H1 (cell line): ENCODE data around the gene POLN. TPM values are rescaled to one million over a fixed set of nuclear protein-coding genes. Genes with fewer than 3 reads are reported as not detected.

Experiments
- CTCF ChIA-PET: fragments of 300-600 bp; sonication (Branson Sonifier 250); formaldehyde crosslinking; loops from one replicate; lab custom pipeline; 2021; ENCODE audit not compliant: partially characterized antibody; lab: Charles Lee
- POLR2A ChIA-PET: fragments of 300-600 bp; sonication (Branson Sonifier 250); formaldehyde crosslinking; loops from one replicate; lab custom pipeline; 2021; ENCODE audit warnings: inconsistent platforms; ENCODE audit not compliant: partially characterized antibody; lab: Charles Lee
- DNase-seq, 2 experiments: peaks; one replicate each; pipeline versions ENCODE4 v3.0.0 to v3.0.0-alpha.2; 2010 to 2022; ENCODE audit warnings: low spot score in 2 of 2, low read depth in 1 of 2, mixed read lengths in 1 of 2
- FAIRE-seq: peaks from 2 replicates; lab custom pipeline; 2011; peaks lifted over from hg19 to GRCh38; lab: Jason Lieb, UNC
- H2AFZ ChIP-seq: 2 replicates; pipeline ENCODE4 v1.8.1; 2012; ENCODE audit warnings: low read length, inconsistent platforms
- H2AK5ac ChIP-seq: 2 replicates; pipeline ENCODE4 v1.6.1; 2013; ENCODE audit warnings: low read depth, low read length
- H2BK120ac ChIP-seq: replicated peaks from 2 replicates; pipeline ENCODE3; 2013; ENCODE audit warnings: low read depth, low read length, inconsistent platforms
- H2BK12ac ChIP-seq: 2 replicates; pipeline ENCODE4 v1.6.1; 2013; ENCODE audit warnings: low read depth, low read length
- H2BK15ac ChIP-seq: 2 replicates; pipeline ENCODE4 v1.6.1; 2013; ENCODE audit warnings: low read length
- H2BK20ac ChIP-seq: 2 replicates; pipeline ENCODE4 v1.6.1; 2013; ENCODE audit warnings: low read length
- H2BK5ac ChIP-seq: 2 replicates; pipeline ENCODE4 v1.6.1; 2013; ENCODE audit warnings: low read depth, low read length
- H3K14ac ChIP-seq: 2 replicates; pipeline ENCODE4 v1.6.1; 2013; ENCODE audit warnings: inconsistent platforms; ENCODE audit not compliant: insufficient read length
- H3K18ac ChIP-seq: 2 replicates; pipeline ENCODE4 v1.6.1; 2013; ENCODE audit warnings: low read length; ENCODE audit errors: extremely low read depth
- H3K23ac ChIP-seq: 2 replicates; pipeline ENCODE4 v1.6.1; 2013; ENCODE audit warnings: inconsistent platforms; ENCODE audit not compliant: insufficient read length
- H3K23me2 ChIP-seq: 2 replicates; pipeline ENCODE4 v1.6.1; 2013; ENCODE audit warnings: low read depth, low read length
- H3K27ac ChIP-seq: 2 replicates; pipeline ENCODE4 v1.6.1; 2011; ENCODE audit warnings: low read depth, low read length, inconsistent platforms
- H3K27me3 ChIP-seq, 4 experiments: replicated peaks in 1 of 4; 1 replicate in 1 of 4; 2 replicates in 3 of 4; pipeline versions ENCODE4 v1.6.1 to v1.8.1; 2011 to 2013; ENCODE audit warnings: low read length in 3 of 4, mild to moderate bottlenecking in 3 of 4, inconsistent platforms in 2 of 4, mixed read lengths in 2 of 4, moderate library complexity in 1 of 4; ENCODE audit not compliant: control insufficient read depth in 3 of 4, insufficient read depth in 3 of 4; ENCODE audit errors: extremely low read depth in 1 of 4
- H3K36me3 ChIP-seq, 4 experiments: 2 replicates each; pipeline versions ENCODE4 v1.6.1 to v1.8.1; 2011 to 2013; ENCODE audit warnings: mild to moderate bottlenecking in 4 of 4, low read length in 3 of 4, moderate library complexity in 2 of 4, control low read depth in 1 of 4, inconsistent platforms in 1 of 4; ENCODE audit not compliant: insufficient read depth in 4 of 4, control insufficient read depth in 2 of 4
- H3K4ac ChIP-seq: replicated peaks from 2 replicates; pipeline ENCODE3; 2013; ENCODE audit warnings: low read length, low read depth, mixed read lengths, inconsistent platforms; ENCODE audit not compliant: insufficient read length
- H3K4me1 ChIP-seq, 4 experiments: replicated peaks in 1 of 4; 1 replicate in 1 of 4; 2 replicates in 3 of 4; pipeline versions ENCODE4 v1.6.1 to v1.8.1; 2011 to 2013; ENCODE audit warnings: low read length in 3 of 4, inconsistent platforms in 2 of 4, mixed read lengths in 1 of 4; ENCODE audit not compliant: insufficient read depth in 4 of 4, control insufficient read depth in 3 of 4
- H3K4me2 ChIP-seq, 2 experiments: 2 replicates each; pipeline versions ENCODE4 v1.6.1 to v1.8.1; 2011 to 2013; ENCODE audit warnings: low read depth in 2 of 2, low read length in 2 of 2, control low read depth in 1 of 2, inconsistent platforms in 1 of 2, mild to moderate bottlenecking in 1 of 2; ENCODE audit not compliant: insufficient read depth in 1 of 2
- H3K4me3 ChIP-seq, 4 experiments: fragments of 200-600, 300-600 bp in 1 of 4; sonication (generic), shearing (Covaris generic), sonication (Bioruptor Twin) in 1 of 4; 2 replicates each; pipeline versions ENCODE4 v1.5.1 to v1.8.1; 2011 to 2016; ENCODE audit warnings: low read length in 4 of 4, low read depth in 3 of 4, control low read depth in 2 of 4, inconsistent platforms in 2 of 4, mild to moderate bottlenecking in 2 of 4, mixed read lengths in 1 of 4, moderate library complexity in 1 of 4; ENCODE audit not compliant: insufficient read depth in 2 of 4; ENCODE audit errors: extremely low read depth in 1 of 4
- H3K56ac ChIP-seq: replicated peaks from 2 replicates; pipeline ENCODE3; 2013; ENCODE audit warnings: low read depth, mild to moderate bottlenecking, mixed read lengths, low read length, inconsistent platforms; ENCODE audit not compliant: insufficient read length
- H3K79me1 ChIP-seq: 2 replicates; pipeline ENCODE4 v1.6.1; 2013; ENCODE audit warnings: low read depth, low read length, control low read depth
- H3K79me2 ChIP-seq, 2 experiments: 2 replicates each; pipeline versions ENCODE4 v1.6.1 to v1.8.1; 2012 to 2013; ENCODE audit warnings: low read length in 2 of 2, mild to moderate bottlenecking in 2 of 2, inconsistent platforms in 1 of 2; ENCODE audit not compliant: insufficient read depth in 2 of 2, control insufficient read depth in 1 of 2
- H3K9ac ChIP-seq, 4 experiments: replicated peaks in 1 of 4; 1 replicate in 1 of 4; 2 replicates in 3 of 4; pipeline versions ENCODE4 v1.6.1 to v1.8.1; 2011 to 2013; ENCODE audit warnings: low read depth in 3 of 4, low read length in 3 of 4, control low read depth in 2 of 4, mild to moderate bottlenecking in 2 of 4, moderate library complexity in 2 of 4, inconsistent platforms in 1 of 4; ENCODE audit errors: extremely low read depth in 1 of 4
- H3K9me3 ChIP-seq, 2 experiments: 2 replicates each; pipeline versions ENCODE4 v1.6.1 to v1.8.1; 2012 to 2013; ENCODE audit warnings: mild to moderate bottlenecking in 2 of 2, moderate library complexity in 2 of 2, control low read depth in 1 of 2, inconsistent platforms in 1 of 2, low read depth in 1 of 2, low read length in 1 of 2, mixed read lengths in 1 of 2; ENCODE audit not compliant: insufficient read depth in 2 of 2
- H4K20me1 ChIP-seq, 2 experiments: replicated peaks in 1 of 2; 2 replicates each; pipeline versions ENCODE3 to v1.8.1; 2011 to 2013; ENCODE audit warnings: inconsistent platforms in 2 of 2, low read length in 2 of 2, mild to moderate bottlenecking in 1 of 2; ENCODE audit not compliant: insufficient read depth in 2 of 2, control insufficient read depth in 1 of 2
- H4K5ac ChIP-seq: 2 replicates; pipeline ENCODE4 v1.6.1; 2013; ENCODE audit warnings: low read length, low read depth, mixed read lengths, inconsistent platforms; ENCODE audit not compliant: insufficient read length
- H4K8ac ChIP-seq: 2 replicates; pipeline ENCODE4 v1.8.0; 2013; ENCODE audit warnings: mild to moderate bottlenecking, moderate library complexity, low read length, inconsistent platforms; ENCODE audit not compliant: insufficient read depth; ENCODE audit errors: extremely low read depth
- H4K91ac ChIP-seq: replicated peaks from 2 replicates; pipeline ENCODE3; 2013; ENCODE audit warnings: low read length, mixed read lengths, inconsistent platforms; ENCODE audit not compliant: insufficient read length
- ASH2L ChIP-seq: fragments of 200-600, 300-600 bp; sonication (generic); IDR thresholded peaks from one replicate; pipeline ENCODE4 v1.7.1; 2017; ENCODE audit warnings: low read length
- FOSL1 ChIP-seq: IDR thresholded peaks from 2 replicates; pipeline ENCODE4 v1.6.1; 2011; ENCODE audit warnings: mild to moderate bottlenecking, low read depth, low read length, moderate library complexity; ENCODE audit not compliant: insufficient read depth
- JUN ChIP-seq: IDR thresholded peaks from 2 replicates; pipeline ENCODE4 v1.6.1; 2011; ENCODE audit warnings: low read depth, mild to moderate bottlenecking, improper control_type of control experiment, low read length
- JUND ChIP-seq: IDR thresholded peaks from 2 replicates; pipeline ENCODE4 v1.6.1; 2011; ENCODE audit warnings: mild to moderate bottlenecking, improper control_type of control experiment, low read length
- NRF1 ChIP-seq: IDR thresholded peaks from 2 replicates; pipeline ENCODE4 v1.6.1; 2011; ENCODE audit warnings: mild to moderate bottlenecking, low read depth, low read length, improper control_type of control experiment
- POLR2AphosphoS5 ChIP-seq: IDR thresholded peaks from 2 replicates; pipeline ENCODE4 v1.6.1; 2011; ENCODE audit warnings: low read depth, low read length
- RAD21 ChIP-seq, 2 experiments: IDR thresholded peaks in 1 of 2; conservative IDR thresholded peaks in 1 of 2; 2 replicates each; pipeline ENCODE4 v1.6.1; 2011; ENCODE audit warnings: low read depth in 2 of 2, low read length in 2 of 2, improper control_type of control experiment in 1 of 2, inconsistent platforms in 1 of 2, mild to moderate bottlenecking in 1 of 2, moderate library complexity in 1 of 2
- RNF2 ChIP-seq: fragments of 200-900, 300-1000 bp; sonication (generic); IDR thresholded peaks from 2 replicates; pipeline ENCODE4 v1.7.1; 2016; ENCODE audit warnings: borderline replicate concordance, low read depth, mild to moderate bottlenecking, antibody characterized with exemption, low read length; ENCODE audit not compliant: poor library complexity, severe bottlenecking; ENCODE audit errors: missing control alignments
- RXRA ChIP-seq: IDR thresholded peaks from 2 replicates; pipeline ENCODE4 v1.6.1; 2011; ENCODE audit warnings: low read depth, mild to moderate bottlenecking, low read length, moderate library complexity; ENCODE audit not compliant: insufficient read depth
- SIRT6 ChIP-seq: IDR thresholded peaks from one replicate; pipeline ENCODE4 v1.7.1; 2012; ENCODE audit warnings: low read length, inconsistent platforms
- WGBS, 2 experiments: shearing (Covaris generic) in 1 of 2; methylation state at CpG; one replicate each; pipeline versions ENCODE4 v1.1.6 to v1.1.7; 2013 to 2015; ENCODE audit warnings: low lambda C conversion rate in 2 of 2, mixed read lengths in 2 of 2, inconsistent platforms in 1 of 2, low coverage in 1 of 2, missing lambda C conversion rate in 1 of 2; ENCODE audit not compliant: insufficient replicate concordance in 2 of 2, insufficient coverage in 1 of 2, insufficient read length in 1 of 2; ENCODE audit errors: extremely low coverage in 1 of 2, missing lambda C conversion rate in 1 of 2; 5-methylcytosine and 5-hydroxymethylcytosine counted together
- polyA plus RNA-seq, 7 experiments: library from polyadenylated mRNA; depleted of rRNA in 3 of 7; stranded (reverse) in 5 of 7; unstranded in 2 of 7; fragments of >200 nt in 5 of 7; fragments of 200-250 nt in 2 of 7; gene quantifications; 1 replicate in 5 of 7; 2 replicates in 1 of 7; 4 replicates in 1 of 7; pipeline versions ENCODE4 v1.2.1 to v1.2.3, GENCODE V29; 2011 to 2013; ENCODE audit warnings: missing spikeins in 2 of 7, mixed read lengths in 2 of 7
- total RNA-seq: library from RNA; stranded (reverse); fragmentation: NEBNext Ultra II Directional; extraction: Animal tissue kit (Norgen Biotek cat#: 25700); gene quantifications from 2 replicates; pipeline ENCODE4 v1.2.1, GENCODE V29; 2021
- TF ChIP-seq, protein P1 (sequence below), 3 experiments: IDR thresholded peaks; 1 replicate in 2 of 3; 2 replicates in 1 of 3; pipeline versions ENCODE4 v1.5.1 to v1.6.1; 2011; ENCODE audit warnings: low read length in 3 of 3, mild to moderate bottlenecking in 3 of 3, inconsistent platforms in 2 of 3, low read depth in 1 of 3, moderate library complexity in 1 of 3; ENCODE audit not compliant: insufficient read depth in 1 of 3; ENCODE audit errors: control extremely low read depth in 1 of 3

The POLN gene
- total and polyA plus RNA-seq, 2 of the 8 experiments (the other 6 are each of a cell fraction or from before 2014, with no cell fraction given): 0.98 to 1.5 TPM

- H4K20me1 ChIP-seq: peaks cover 0 to 2% of the 10 kb centered on the region in 2 experiments
- H2BK20ac ChIP-seq: no peak overlapping the region
- no peak for DNase-seq
- H2BK15ac ChIP-seq: no peak overlapping the region
- no peak overlapping the region for H3K4ac ChIP-seq
- no peak overlapping the region for H3K9ac ChIP-seq
- no peak overlapping the region for H2AK5ac ChIP-seq
- no peak overlapping the region for H2BK120ac ChIP-seq
- H3K14ac ChIP-seq: no peak overlapping the region
- H4K91ac ChIP-seq: no peak overlapping the region
- no peak overlapping the region for H2BK12ac ChIP-seq
- no peaks in the 10 kb centered on the region for H3K36me3 ChIP-seq
- ChIA-PET POLR2A (no interaction called here), CTCF (interaction anchor here (1.0 to 1.3 kb wide), 2 partner anchors 18 to 20 kb away, joined by 3 read pairs; no protein-coding TSS in a partner anchor)
- no peaks in the 10 kb centered on the region for H3K23me2 ChIP-seq
- H3K4me2 ChIP-seq: no peak overlapping the region
- H2AFZ ChIP-seq: no peak overlapping the region
- H3K4me3 ChIP-seq: no peak overlapping the region
- H3K79me2 ChIP-seq: no peaks in the 10 kb centered on the region
- no peak overlapping the region for H3K23ac ChIP-seq
- H2BK5ac ChIP-seq: no peak overlapping the region
- H3K56ac ChIP-seq: no peak overlapping the region
- H4K5ac ChIP-seq: no peak overlapping the region
- no peak overlapping the region for H4K8ac ChIP-seq
- 86% methylated on average over 8 of the region's 8 CpGs; no CpG with 5 or more reads in 1 of the 2 experiments for WGBS, 2 experiments
- no peak overlapping the region for H3K27ac ChIP-seq
- no peaks in the 10 kb centered on the region for H3K9me3 ChIP-seq
- no peaks in the 10 kb centered on the region for H3K4me1 ChIP-seq
- FAIRE-seq: no peak
- H3K27me3 ChIP-seq: no peaks in the 10 kb centered on the region
- no peaks in the 10 kb centered on the region for H3K79me1 ChIP-seq
- H3K18ac ChIP-seq: no peak overlapping the region
- TF ChIP-seq POLR2AphosphoS5: no peak
- TF ChIP-seq RAD21 (IDR thresholded peaks at IDR 0.05 in 1 of 2, conservative IDR thresholded peaks at IDR 0.05 in 1 of 2; ENCODE audit: low read depth in 2 of 2, low read length in 2 of 2): no peak
- TF ChIP-seq RXRA: no peak
- TF ChIP-seq JUND: no peak
- no peak for TF ChIP-seq RNF2
- no peak for TF ChIP-seq FOSL1
- TF ChIP-seq SIRT6: no peak
- TF ChIP-seq, protein P1, sequence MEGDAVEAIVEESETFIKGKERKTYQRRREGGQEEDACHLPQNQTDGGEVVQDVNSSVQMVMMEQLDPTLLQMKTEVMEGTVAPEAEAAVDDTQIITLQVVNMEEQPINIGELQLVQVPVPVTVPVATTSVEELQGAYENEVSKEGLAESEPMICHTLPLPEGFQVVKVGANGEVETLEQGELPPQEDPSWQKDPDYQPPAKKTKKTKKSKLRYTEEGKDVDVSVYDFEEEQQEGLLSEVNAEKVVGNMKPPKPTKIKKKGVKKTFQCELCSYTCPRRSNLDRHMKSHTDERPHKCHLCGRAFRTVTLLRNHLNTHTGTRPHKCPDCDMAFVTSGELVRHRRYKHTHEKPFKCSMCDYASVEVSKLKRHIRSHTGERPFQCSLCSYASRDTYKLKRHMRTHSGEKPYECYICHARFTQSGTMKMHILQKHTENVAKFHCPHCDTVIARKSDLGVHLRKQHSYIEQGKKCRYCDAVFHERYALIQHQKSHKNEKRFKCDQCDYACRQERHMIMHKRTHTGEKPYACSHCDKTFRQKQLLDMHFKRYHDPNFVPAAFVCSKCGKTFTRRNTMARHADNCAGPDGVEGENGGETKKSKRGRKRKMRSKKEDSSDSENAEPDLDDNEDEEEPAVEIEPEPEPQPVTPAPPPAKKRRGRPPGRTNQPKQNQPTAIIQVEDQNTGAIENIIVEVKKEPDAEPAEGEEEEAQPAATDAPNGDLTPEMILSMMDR (IDR thresholded peaks at IDR 0.05; ENCODE audit: control extremely low read depth in 1 of 3, insufficient read depth in 1 of 3, low read depth in 1 of 3, low read length in 3 of 3): no peak
- no peak for TF ChIP-seq ASH2L
- TF ChIP-seq JUN: no peak
- no peak for TF ChIP-seq NRF1
Measured at GRCh38 chr4:2172627-2173231, 69.2 kb downstream of the POLN start.
